HCT116 (cell line): ENCODE results near the gene ADCYAP1. TPM values are rescaled to one million over a fixed set of nuclear protein-coding genes. Genes with fewer than 3 reads are reported as not detected.

Experiments
- ATAC-seq: fragments of 200-7000 bp; cut with Tn5 transposase; 2 replicates; pipeline ENCODE4 v1.9.1; 2020; ENCODE audit warnings: mild to moderate bottlenecking, moderate library complexity
- BruUV-seq: library from RNA; stranded (reverse); fragments of 400-500 nt; replicated peaks from 2 replicates; lab custom pipeline; 2021; lab: Mats Ljungman, UMichigan
- CTCF ChIA-PET: fragments of 300-600 bp; sonication (Branson Sonifier 250); formaldehyde crosslinking; loops from one replicate; lab custom pipeline; 2021; ENCODE audit warnings: antibody characterized with exemption; lab: Charles Lee
- POLR2A ChIA-PET: fragments of 300-600, 350-600 bp; sonication (Branson Sonifier 250); formaldehyde crosslinking; loops from one replicate; lab custom pipeline; 2021; ENCODE audit warnings: antibody characterized with exemption; lab: Charles Lee
- RAD21 ChIA-PET, 2 experiments: fragments of 300-600 bp; sonication (Branson Sonifier 250); formaldehyde crosslinking; loops; one replicate each; lab custom pipeline; 2023; ENCODE audit warnings: low total read pairs in 2 of 2; ENCODE audit not compliant: uncharacterized antibody in 2 of 2, unreplicated experiment in 2 of 2, low non-redundant PET in 1 of 2; lab: Charles Lee
- DNase-seq: peaks from one replicate; pipeline ENCODE4 v3.0.0-alpha.2; 2010; ENCODE audit warnings: low read depth, low spot score
- H2AFZ ChIP-seq: fragments of 200-600 bp; shearing (Covaris generic), sonication (generic); 2 replicates; pipeline ENCODE4 v1.6.1; 2017; ENCODE audit warnings: low read depth, mixed run types, mixed read lengths, antibody characterized with exemption, low read length; ENCODE audit not compliant: poor library complexity, severe bottlenecking
- H3K27ac ChIP-seq: 2 replicates; pipeline ENCODE4 v1.5.1; 2012; ENCODE audit warnings: low read depth, low read length
- H3K27me3 ChIP-seq: fragments of 200-600 bp; sonication (generic); 2 replicates; pipeline ENCODE4 v1.6.1; 2016; ENCODE audit warnings: mixed run types, low read length, mixed read lengths; ENCODE audit not compliant: insufficient read depth
- H3K36me3 ChIP-seq, 2 experiments: fragments of 200-500 bp in 1 of 2; fragments of 200-600 bp in 1 of 2; sonication (Bioruptor generic) in 1 of 2; sonication (generic) in 1 of 2; 2 replicates each; pipeline versions ENCODE4 v1.5.1 to v1.6.1; 2014 to 2016; ENCODE audit warnings: low read length in 2 of 2, inconsistent platforms in 1 of 2, mixed read lengths in 1 of 2, mixed run types in 1 of 2; ENCODE audit not compliant: insufficient read depth in 2 of 2, control insufficient read depth in 1 of 2
- H3K4me1 ChIP-seq, 2 experiments: fragments of 200-600 bp in 1 of 2; sonication (generic) in 1 of 2; 2 replicates each; pipeline versions ENCODE4 v1.5.1 to v1.6.1; 2012 to 2017; ENCODE audit warnings: low read length in 2 of 2, inconsistent platforms in 1 of 2, mild to moderate bottlenecking in 1 of 2, mixed read lengths in 1 of 2, mixed run types in 1 of 2, moderate library complexity in 1 of 2; ENCODE audit not compliant: insufficient read depth in 2 of 2, control insufficient read depth in 1 of 2
- H3K4me2 ChIP-seq: fragments of 200-600 bp; sonication (generic); 2 replicates; pipeline ENCODE4 v1.6.1; 2017; ENCODE audit warnings: mixed run types, low read length, mixed read lengths
- H3K4me3 ChIP-seq, 2 experiments: fragments of 200-600 bp in 1 of 2; sonication (generic) in 1 of 2; replicated peaks in 1 of 2; 2 replicates each; pipeline ENCODE4 v1.5.1; 2011 to 2016; ENCODE audit warnings: low read length in 2 of 2, control low read depth in 1 of 2, low read depth in 1 of 2, mild to moderate bottlenecking in 1 of 2, mixed read lengths in 1 of 2, mixed run types in 1 of 2
- H3K79me2 ChIP-seq: fragments of 200-600 bp; sonication (generic); 2 replicates; pipeline ENCODE4 v1.6.1; 2017; ENCODE audit warnings: mild to moderate bottlenecking, mixed run types, low read length, moderate library complexity, mixed read lengths; ENCODE audit not compliant: insufficient read depth
- H3K9ac ChIP-seq: fragments of 200-600 bp; sonication (generic); 2 replicates; pipeline ENCODE4 v1.6.1; 2016; ENCODE audit warnings: low read length, mixed read lengths
- H3K9me2 ChIP-seq: fragments of 200-600 bp; sonication (generic), shearing (Covaris generic); 2 replicates; pipeline ENCODE4 v1.6.1; 2017; ENCODE audit warnings: mixed run types, mild to moderate bottlenecking, moderate library complexity; ENCODE audit not compliant: insufficient read depth
- H3K9me3 ChIP-seq, 2 experiments: fragments of 200-500 bp in 1 of 2; fragments of 200-600 bp in 1 of 2; sonication (Bioruptor generic) in 1 of 2; sonication (generic) in 1 of 2; 2 replicates each; pipeline ENCODE4 v1.6.1; 2014 to 2017; ENCODE audit warnings: low read length in 2 of 2, mixed read lengths in 2 of 2, inconsistent platforms in 1 of 2, low read depth in 1 of 2, mild to moderate bottlenecking in 1 of 2, mixed run types in 1 of 2, moderate library complexity in 1 of 2; ENCODE audit not compliant: control insufficient read depth in 1 of 2, insufficient read depth in 1 of 2
- H4K20me1 ChIP-seq: fragments of 200-600 bp; sonication (generic), shearing (Covaris generic); 2 replicates; pipeline ENCODE4 v1.6.1; 2017; ENCODE audit warnings: mixed run types, mild to moderate bottlenecking, moderate library complexity; ENCODE audit not compliant: insufficient read depth
- EGR1 ChIP-seq: IDR thresholded peaks from 2 replicates; pipeline ENCODE4 v1.6.1; 2012; ENCODE audit warnings: low read depth
- EZH2 ChIP-seq: fragments of 200-600 bp; sonication (generic); IDR thresholded peaks from 2 replicates; pipeline ENCODE4 v1.6.1; 2017; ENCODE audit warnings: antibody characterized with exemption, mixed run types
- FOSL1 ChIP-seq: IDR thresholded peaks from 2 replicates; pipeline ENCODE4 v1.6.1; 2012; ENCODE audit warnings: low read depth
- POLR2A ChIP-seq: IDR thresholded peaks from 2 replicates; pipeline ENCODE4 v1.7.0; 2011; ENCODE audit warnings: borderline replicate concordance; ENCODE audit not compliant: insufficient read depth, insufficient read length; ENCODE audit errors: extremely low read depth
- SIN3A ChIP-seq: IDR thresholded peaks from 2 replicates; pipeline ENCODE4 v1.6.1; 2012; ENCODE audit warnings: low read depth
- SP1 ChIP-seq: IDR thresholded peaks from 2 replicates; pipeline ENCODE4 v1.6.1; 2012; ENCODE audit warnings: low read depth
- TCF7L2 ChIP-seq: IDR thresholded peaks from 2 replicates; pipeline ENCODE4 v1.7.0; 2011; ENCODE audit warnings: borderline replicate concordance, inconsistent platforms; ENCODE audit not compliant: insufficient read depth, insufficient read length; ENCODE audit errors: extremely low read depth
- ZFX ChIP-seq: fragments of 450-650 bp; IDR thresholded peaks from 2 replicates; pipeline ENCODE4 v1.6.1; 2017
- ZNF274 ChIP-seq: fragments of 200-500 bp; sonication (Bioruptor generic); IDR thresholded peaks from 2 replicates; pipeline ENCODE4 v1.6.1; 2014; ENCODE audit warnings: mild to moderate bottlenecking, low read depth, low read length, inconsistent platforms
- intact Hi-C: fragments of 100-400 bp; cut with micrococcal nuclease; formaldehyde crosslinking; loops from 2 replicates; pipeline ENCODE4 v1.10.0; 2022
- total RNA-seq: library from RNA; stranded (reverse); gene quantifications from one replicate; pipeline ENCODE4 v1.2.1, GENCODE V29; 2021; ENCODE audit not compliant: unreplicated experiment
- TF ChIP-seq, protein P1 (sequence below): IDR thresholded peaks from 2 replicates; pipeline ENCODE4 v1.6.1; 2012
- TF ChIP-seq, protein P2 (sequence below): IDR thresholded peaks from 2 replicates; pipeline ENCODE4 v1.6.1; 2012; ENCODE audit warnings: low read depth
- TF ChIP-seq, protein P3 (sequence below): IDR thresholded peaks from 2 replicates; pipeline ENCODE4 v1.6.1; 2012

ADCYAP1 gene
- total RNA-seq, 1 experiment from 2014 or later, result not detected

DNA sequence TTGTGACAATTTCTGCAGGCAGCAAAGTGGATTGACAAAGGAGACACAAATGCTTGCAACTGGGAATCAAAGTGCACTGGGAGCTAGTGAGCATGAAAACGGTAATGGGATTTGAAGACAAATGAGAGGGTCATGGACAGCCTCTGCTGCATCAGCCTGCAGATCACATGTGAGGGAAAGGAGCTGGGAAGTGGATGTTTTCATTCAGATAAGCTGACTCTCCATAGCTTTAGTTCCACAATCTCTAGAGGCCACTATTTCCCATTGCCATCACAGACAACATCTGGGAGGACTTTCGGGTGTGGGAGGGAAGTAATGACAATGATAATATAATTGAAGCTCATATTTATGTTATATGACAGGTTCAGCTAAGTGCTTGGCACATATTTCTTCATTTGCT lies 28.4 kb downstream of the ADCYAP1 start:
- H2AFZ ChIP-seq, result no peak overlapping the region
- no peak overlapping the region for H3K4me3 ChIP-seq
- POLR2A ChIA-PET, result no interaction called here
- RAD21 ChIA-PET, result no interaction called here
- H3K9me3 ChIP-seq, result no peaks in the 10 kb centered on the region
- H3K9me2 ChIP-seq, result no peaks in the 10 kb centered on the region
- no peaks in the 10 kb centered on the region for H3K36me3 ChIP-seq
- no peak overlapping the region for H3K27ac ChIP-seq
- no peaks in the 10 kb centered on the region for H3K79me2 ChIP-seq
- intact Hi-C loops, result no loop called here
- TF ChIP-seq, protein P1, sequence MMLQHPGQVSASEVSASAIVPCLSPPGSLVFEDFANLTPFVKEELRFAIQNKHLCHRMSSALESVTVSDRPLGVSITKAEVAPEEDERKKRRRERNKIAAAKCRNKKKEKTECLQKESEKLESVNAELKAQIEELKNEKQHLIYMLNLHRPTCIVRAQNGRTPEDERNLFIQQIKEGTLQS, result no peak
- TF ChIP-seq SP1 (no peak), ZFX (no peak), SIN3A (no peak), TCF7L2 (no peak), EGR1 (no peak), FOSL1 (no peak), POLR2A (no peak), ZNF274 (no peak), EZH2 (no peak)
- TF ChIP-seq, protein P2, sequence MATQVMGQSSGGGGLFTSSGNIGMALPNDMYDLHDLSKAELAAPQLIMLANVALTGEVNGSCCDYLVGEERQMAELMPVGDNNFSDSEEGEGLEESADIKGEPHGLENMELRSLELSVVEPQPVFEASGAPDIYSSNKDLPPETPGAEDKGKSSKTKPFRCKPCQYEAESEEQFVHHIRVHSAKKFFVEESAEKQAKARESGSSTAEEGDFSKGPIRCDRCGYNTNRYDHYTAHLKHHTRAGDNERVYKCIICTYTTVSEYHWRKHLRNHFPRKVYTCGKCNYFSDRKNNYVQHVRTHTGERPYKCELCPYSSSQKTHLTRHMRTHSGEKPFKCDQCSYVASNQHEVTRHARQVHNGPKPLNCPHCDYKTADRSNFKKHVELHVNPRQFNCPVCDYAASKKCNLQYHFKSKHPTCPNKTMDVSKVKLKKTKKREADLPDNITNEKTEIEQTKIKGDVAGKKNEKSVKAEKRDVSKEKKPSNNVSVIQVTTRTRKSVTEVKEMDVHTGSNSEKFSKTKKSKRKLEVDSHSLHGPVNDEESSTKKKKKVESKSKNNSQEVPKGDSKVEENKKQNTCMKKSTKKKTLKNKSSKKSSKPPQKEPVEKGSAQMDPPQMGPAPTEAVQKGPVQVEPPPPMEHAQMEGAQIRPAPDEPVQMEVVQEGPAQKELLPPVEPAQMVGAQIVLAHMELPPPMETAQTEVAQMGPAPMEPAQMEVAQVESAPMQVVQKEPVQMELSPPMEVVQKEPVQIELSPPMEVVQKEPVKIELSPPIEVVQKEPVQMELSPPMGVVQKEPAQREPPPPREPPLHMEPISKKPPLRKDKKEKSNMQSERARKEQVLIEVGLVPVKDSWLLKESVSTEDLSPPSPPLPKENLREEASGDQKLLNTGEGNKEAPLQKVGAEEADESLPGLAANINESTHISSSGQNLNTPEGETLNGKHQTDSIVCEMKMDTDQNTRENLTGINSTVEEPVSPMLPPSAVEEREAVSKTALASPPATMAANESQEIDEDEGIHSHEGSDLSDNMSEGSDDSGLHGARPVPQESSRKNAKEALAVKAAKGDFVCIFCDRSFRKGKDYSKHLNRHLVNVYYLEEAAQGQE, result no peak
- TF ChIP-seq, protein P3, sequence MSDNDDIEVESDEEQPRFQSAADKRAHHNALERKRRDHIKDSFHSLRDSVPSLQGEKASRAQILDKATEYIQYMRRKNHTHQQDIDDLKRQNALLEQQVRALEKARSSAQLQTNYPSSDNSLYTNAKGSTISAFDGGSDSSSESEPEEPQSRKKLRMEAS, result no peak
- H4K20me1 ChIP-seq, result no peaks in the 10 kb centered on the region
- ATAC-seq (no peak), DNase-seq (no peak)
- H3K27me3 ChIP-seq, result 0 out of 2 replicates have a peak, but pooled peaks cover 11% of the 10 kb centered on the region
- BruUV-seq, result no TSS peak
- no peaks in the 10 kb centered on the region for H3K4me1 ChIP-seq
- H3K4me2 ChIP-seq, result no peak overlapping the region
- no peak overlapping the region for H3K9ac ChIP-seq
- CTCF ChIA-PET, result no interaction called here
